GM18505 (cell line): Measurements from ENCODE around the gene B4GALT2.

Source experiments
- ATAC-seq: cut with Tn5 transposase; IDR thresholded peaks from one replicate; pipeline ENCODE4 v1.9.1; 2021; ENCODE audit not compliant: unreplicated experiment
- POLR2A ChIP-seq: IDR thresholded peaks from 4 replicates; pipeline ENCODE4 v1.6.1; 2011; ENCODE audit warnings: borderline replicate concordance; ENCODE audit not compliant: insufficient read depth, insufficient read length; ENCODE audit errors: extremely low read depth

The B4GALT2 gene

GRCh38 chr1:44016890-44017400 lies 37.9 kb downstream of the B4GALT2 start:
- TF ChIP-seq POLR2A: no peak
- ATAC-seq: no peak

GRCh38 chr1:44019466-44019948 lies 40.5 kb downstream of the B4GALT2 start:
- TF ChIP-seq POLR2A: no peak
- ATAC-seq: no peak

GRCh38 chr1:44020464-44020863 lies 41.5 kb downstream of the B4GALT2 start:
- TF ChIP-seq POLR2A: no peak
- no peak for ATAC-seq

GRCh38 chr1:44021156-44021555 lies 42.1 kb downstream of the B4GALT2 start:
- no peak for TF ChIP-seq POLR2A
- no peak for ATAC-seq

DNA sequence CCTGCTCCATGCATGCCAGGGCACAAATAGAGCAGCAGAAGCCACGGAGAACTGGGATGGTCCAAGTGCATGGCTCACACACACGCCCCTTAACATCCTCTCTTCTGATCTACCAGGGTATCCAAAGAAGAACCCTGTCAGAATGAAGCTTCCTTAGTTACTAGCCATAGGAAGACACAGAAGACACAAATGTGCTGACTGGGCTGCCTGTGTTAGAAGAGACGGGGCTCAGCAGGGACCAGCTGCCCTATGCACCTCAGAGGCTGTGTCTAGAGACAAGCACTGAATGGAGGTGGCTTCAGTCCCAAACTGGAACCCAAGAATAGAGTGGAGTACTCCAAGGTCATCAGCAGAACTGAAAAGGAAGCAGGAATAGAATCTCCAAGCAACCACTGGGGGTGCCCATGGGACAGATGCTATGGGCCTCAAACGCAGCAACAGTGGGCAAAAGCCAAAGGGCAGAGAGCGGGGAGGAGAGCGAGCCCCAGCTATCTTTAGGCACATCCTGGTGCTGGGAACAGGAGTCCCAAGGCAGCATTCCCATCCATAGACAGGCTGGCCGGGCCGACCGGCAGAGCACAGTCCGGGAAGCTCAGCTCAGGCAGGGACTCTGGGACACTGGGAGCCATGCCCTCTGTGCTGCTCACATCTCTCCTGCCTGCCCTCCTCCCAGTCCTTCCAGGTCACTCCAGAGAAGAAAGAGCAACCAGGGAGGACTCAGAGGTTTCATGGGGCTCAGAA lies 42.7 kb downstream of the B4GALT2 start:
- ATAC-seq: no peak
- TF ChIP-seq POLR2A: no peak

DNA sequence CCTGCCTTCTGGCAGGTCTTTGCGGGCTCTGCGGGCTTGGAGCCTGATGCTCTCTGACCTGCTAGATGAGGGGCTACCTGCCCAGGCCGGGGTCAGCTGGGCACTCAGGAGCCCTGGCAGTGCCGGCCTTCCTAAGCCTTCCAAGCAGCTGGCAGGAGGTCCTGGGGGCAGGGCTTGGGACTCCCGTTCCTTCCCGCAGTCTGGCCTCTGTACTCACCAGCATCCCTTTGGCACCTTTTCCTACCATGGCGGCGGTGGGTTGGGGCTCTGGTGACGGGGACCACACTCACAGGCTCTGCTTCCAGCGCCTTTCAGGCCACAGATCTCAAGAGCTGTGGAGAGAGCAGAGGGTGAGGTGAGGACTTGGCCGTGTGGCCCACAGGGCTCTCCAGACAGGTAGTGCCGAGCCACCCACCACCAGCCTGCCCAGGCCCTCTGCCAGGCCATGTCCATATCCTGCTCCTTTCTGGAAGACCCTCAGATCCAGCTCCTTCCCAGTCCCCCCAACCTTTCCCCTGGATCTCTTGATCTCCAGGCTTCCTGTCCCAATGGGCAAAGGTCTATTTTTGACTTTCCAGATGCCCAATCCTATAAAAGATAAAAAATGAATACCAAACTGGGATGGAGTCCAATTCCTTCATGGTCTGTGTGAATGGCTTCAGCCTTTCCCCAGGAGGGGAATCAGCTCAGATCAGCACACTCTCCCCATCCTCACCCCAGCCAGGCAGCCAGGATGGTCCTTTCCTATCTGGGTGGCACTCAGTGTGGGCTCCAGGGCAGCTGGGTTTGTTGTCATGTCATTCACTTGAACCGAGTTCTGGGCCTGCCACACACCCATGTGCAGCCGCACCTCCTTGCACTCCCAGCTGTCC lies 45.3 kb downstream of the B4GALT2 start:
- TF ChIP-seq POLR2A: no peak
- ATAC-seq: no peak

DNA sequence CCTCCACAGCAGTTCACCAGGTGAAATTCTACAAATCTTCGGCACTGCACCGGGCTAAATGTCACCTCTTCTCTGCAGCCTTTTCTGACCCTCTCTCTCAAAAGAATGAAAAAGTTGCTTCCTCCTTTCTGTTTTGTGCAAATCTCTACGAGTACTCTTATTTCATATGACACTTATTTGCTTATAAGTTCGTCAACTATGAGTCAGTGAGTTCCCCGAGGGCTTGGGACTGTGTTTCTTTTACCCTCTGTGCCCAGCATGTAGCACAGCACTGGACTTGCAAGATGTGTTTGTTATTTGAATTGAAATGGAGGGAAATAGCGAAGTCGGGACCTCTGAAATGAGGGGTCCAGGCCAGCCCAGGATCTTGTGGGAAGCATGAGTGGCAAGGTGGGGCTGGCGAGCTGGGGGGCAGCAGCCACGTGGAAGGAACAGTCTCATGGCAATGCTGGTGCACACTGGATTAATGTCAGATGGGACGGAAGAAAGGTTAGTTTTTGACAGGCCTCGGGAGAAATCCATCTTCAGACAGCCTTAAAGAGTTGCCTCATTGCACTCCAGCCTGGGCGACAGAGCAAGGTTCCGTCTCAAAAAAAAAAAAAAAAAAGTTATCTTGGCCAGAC lies 46.0 kb downstream of the B4GALT2 start:
- TF ChIP-seq POLR2A: no peak
- ATAC-seq: no peak

- no peak for TF ChIP-seq POLR2A
- no peak for ATAC-seq
Measured at GRCh38 chr1:44025816-44026215, 46.8 kb downstream of the B4GALT2 start.

GRCh38 chr1:44027320-44027719 lies 48.3 kb downstream of the B4GALT2 start:
- no peak for TF ChIP-seq POLR2A
- ATAC-seq: no peak

DNA sequence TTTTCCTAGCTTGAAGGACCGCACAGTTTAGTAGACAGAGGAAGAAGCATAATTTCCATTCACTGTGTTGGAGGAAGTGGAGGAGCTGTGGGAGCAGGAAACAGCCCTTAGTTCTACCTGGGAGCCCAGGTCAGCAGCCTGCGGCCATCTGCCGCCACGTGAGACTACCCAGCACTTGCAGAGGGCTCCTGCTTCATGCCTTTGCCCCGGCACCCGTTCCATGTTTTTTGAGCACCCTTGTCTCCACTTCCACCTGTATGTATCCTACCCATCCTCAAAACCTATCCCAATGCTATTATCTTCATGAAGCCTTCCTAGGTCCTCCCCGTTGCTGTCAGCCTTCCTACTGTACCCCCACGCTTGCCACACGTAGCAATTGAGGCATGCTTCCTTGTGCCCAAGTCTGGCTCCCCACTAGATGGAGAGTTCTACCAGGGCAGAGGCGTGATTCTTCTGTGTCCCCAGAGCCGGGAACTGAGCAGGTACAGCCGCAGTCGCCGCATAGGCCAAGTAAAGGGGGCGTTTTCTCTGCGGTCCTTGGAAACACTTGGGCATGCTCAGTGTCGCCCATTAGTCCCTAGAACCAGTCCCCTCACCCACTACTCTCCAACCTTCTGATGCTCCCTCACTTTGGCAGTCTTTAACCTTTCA lies 50.4 kb downstream of the B4GALT2 start:
- peak; percentile 11 for TF ChIP-seq POLR2A
- peak; percentile 13 for ATAC-seq

GRCh38 chr1:44029911-44030604 lies 51.0 kb downstream of the B4GALT2 start:
- ATAC-seq: peak; percentile 73
- peak; percentile 53 for TF ChIP-seq POLR2A

- TF ChIP-seq POLR2A: no peak
- ATAC-seq: peak; percentile 19
Measured at GRCh38 chr1:44030605-44031251, 51.7 kb downstream of the B4GALT2 start.
